Urinary bladder (tissue), 4 donors: Measurements from ENCODE around the gene CLIP3. TPM values are rescaled to one million over a fixed set of nuclear protein-coding genes. Genes with fewer than 3 reads are reported as not detected.

ENCODE experiments used
- DNase-seq: peaks from one replicate; pipeline ENCODE4 v3.0.0-alpha.2; 2015; ENCODE audit errors: extremely low spot score
- H3K27ac ChIP-seq: one replicate; pipeline ENCODE4 v1.5.1; 2013; ENCODE audit warnings: low read depth, mild to moderate bottlenecking, moderate library complexity
- H3K36me3 ChIP-seq: one replicate; pipeline ENCODE4 v1.6.1; 2013; ENCODE audit warnings: mild to moderate bottlenecking, moderate library complexity; ENCODE audit not compliant: insufficient read depth
- H3K4me1 ChIP-seq: one replicate; pipeline ENCODE4 v1.6.1; 2013; ENCODE audit warnings: mild to moderate bottlenecking, moderate library complexity; ENCODE audit not compliant: insufficient read depth
- H3K4me3 ChIP-seq: one replicate; pipeline ENCODE4 v1.5.1; 2013; ENCODE audit warnings: low read depth, low read length
- WGBS: extraction: QIAGEN DNeasy Blood & Tissue Kit; methylation state at CpG from one replicate; pipeline ENCODE4 v1.1.7; 2013; 5-methylcytosine and 5-hydroxymethylcytosine counted together
- polyA plus RNA-seq: library from polyadenylated mRNA; stranded (reverse); fragments of 200-250 nt; gene quantifications from one replicate; pipeline ENCODE4 v1.2.3, GENCODE V29; 2013
- total RNA-seq: library from RNA; depleted of rRNA; stranded (reverse); fragments of >200 nt; gene quantifications from one replicate; pipeline ENCODE4 v1.2.3, GENCODE V29; 2014
- donor health status: healthy with polysubstance abuse.
- donor health status: healthy.

Gene CLIP3
- total and polyA plus RNA-seq, 2 donors: 8.5 to 79.5 TPM

- no peak for DNase-seq
- Histone ChIP-seq H3K27ac (no peak overlapping the region), H3K4me3 (no peak overlapping the region), H3K36me3 (no peaks in the 10 kb centered on the region), H3K4me1 (peaks cover 2% of the 10 kb centered on the region)
- WGBS: 81% methylated on average over 8 of the region's 8 CpGs
Observed at GRCh38 chr19:36030264-36031148, 2.2 kb downstream of the CLIP3 start.

- DNase-seq: no peak
- H3K36me3 ChIP-seq: no peaks in the 10 kb centered on the region
- no peak overlapping the region for H3K27ac ChIP-seq
- no peak overlapping the region for H3K4me3 ChIP-seq
- H3K4me1 ChIP-seq: peaks cover 2% of the 10 kb centered on the region
- WGBS: 74% methylated on average over 10 of the region's 10 CpGs
Observed at GRCh38 chr19:36028313-36029041, 4.2 kb downstream of the CLIP3 start.

- H3K4me1 ChIP-seq: peaks cover under 1% of the 10 kb centered on the region
- 98% methylated on average over 6 of the region's 6 CpGs for WGBS
- DNase-seq: no peak
- H3K27ac ChIP-seq: no peak overlapping the region
- no peaks in the 10 kb centered on the region for H3K36me3 ChIP-seq
- H3K4me3 ChIP-seq: no peak overlapping the region
Observed at GRCh38 chr19:36027696-36028095, 5.0 kb downstream of the CLIP3 start.

GRCh38 chr19:36026091-36026876 lies 6.4 kb downstream of the CLIP3 start:
- WGBS: 92% methylated on average over 49 of the region's 49 CpGs
- Histone ChIP-seq H3K27ac (no peak overlapping the region), H3K4me3 (no peak overlapping the region), H3K36me3 (no peaks in the 10 kb centered on the region), H3K4me1 (no peaks in the 10 kb centered on the region)
- DNase-seq: no peak

- no peak for DNase-seq
- 55% methylated on average over 1 of the region's 1 CpG for WGBS
- no peak overlapping the region for H3K27ac ChIP-seq
- no peak overlapping the region for H3K4me3 ChIP-seq
- no peaks in the 10 kb centered on the region for H3K36me3 ChIP-seq
- H3K4me1 ChIP-seq: no peaks in the 10 kb centered on the region
Observed at GRCh38 chr19:36025541-36025940, 7.1 kb downstream of the CLIP3 start.

GRCh38 chr19:36023432-36023831 lies 9.2 kb downstream of the CLIP3 start:
- H3K36me3 ChIP-seq: no peaks in the 10 kb centered on the region
- WGBS: 94% methylated on average over 5 of the region's 5 CpGs
- no peaks in the 10 kb centered on the region for H3K4me1 ChIP-seq
- DNase-seq: no peak
- H3K27ac ChIP-seq: no peak overlapping the region
- no peak overlapping the region for H3K4me3 ChIP-seq

- H3K4me1 ChIP-seq: no peaks in the 10 kb centered on the region
- H3K27ac ChIP-seq: no peak overlapping the region
- H3K4me3 ChIP-seq: no peak overlapping the region
- no peaks in the 10 kb centered on the region for H3K36me3 ChIP-seq
- 92% methylated on average over 22 of the region's 22 CpGs for WGBS
- DNase-seq: no peak
Observed at GRCh38 chr19:36019061-36019670, 13.5 kb downstream of the CLIP3 start.

GRCh38 chr19:36014012-36014924 lies 18.4 kb downstream of the CLIP3 start, which contains the start of gene ALKBH6:
TSS of gene ALKBH6 (minus strand) at chr19:36014213. CDS start at chr19:36013397, 816 bp downstream.
- WGBS: 2% methylated on average over 42 of the region's 42 CpGs
- Histone ChIP-seq H3K27ac (peak within 1 kb of the TSS; percentile 72), H3K4me1 (no peaks in the 10 kb centered on the region), H3K4me3 (peak within 1 kb of the TSS; percentile 55), H3K36me3 (no peaks in the 10 kb centered on the region)
- DNase-seq: peak; percentile 97

GRCh38 chr19:36013280-36014011 lies 19.2 kb downstream of the CLIP3 start:
- Histone ChIP-seq H3K36me3 (no peaks in the 10 kb centered on the region), H3K4me3 (peak overlapping the region; percentile 55), H3K27ac (peak overlapping the region; percentile 72), H3K4me1 (no peaks in the 10 kb centered on the region)
- whole genome bisulfite sequencing: 27% methylated on average over 15 of the region's 15 CpGs
- no peak for DNase-seq

- no peak for DNase-seq
- H3K27ac ChIP-seq: no peak overlapping the region
- WGBS: 94% methylated on average over 11 of the region's 11 CpGs
Observed at GRCh38 chr19:36010402-36010801, 22.3 kb downstream of the CLIP3 start.

GRCh38 chr19:36009633-36010379 lies 22.9 kb downstream of the CLIP3 start:
- H3K36me3 ChIP-seq: no peaks in the 10 kb centered on the region
- H3K4me1 ChIP-seq: no peaks in the 10 kb centered on the region
- DNase-seq: no peak
- peak overlapping the region; percentile 24 for H3K4me3 ChIP-seq
- 56% methylated on average over 15 of the region's 15 CpGs for WGBS
- H3K27ac ChIP-seq: no peak overlapping the region

More at GRCh38 chr19:36010402-36010801, 22.3 kb downstream of the CLIP3 start:
- H3K36me3 ChIP-seq: no peaks in the 10 kb centered on the region
- no peaks in the 10 kb centered on the region for H3K4me1 ChIP-seq
- no peak overlapping the region for H3K4me3 ChIP-seq
